Muscle layer of colon (tissue), 2 donors: ENCODE measurements around the gene ARHGAP30.
"Not testable (repeated sequence)": the region's sequence is repeated elsewhere in the genome, so short reads cannot be mapped to it uniquely, and the experiment has no call there.

ENCODE experiments used
- H3K27ac ChIP-seq: one replicate; pipeline ENCODE4 v1.7.0; 2013; ENCODE audit warnings: low read depth, mild to moderate bottlenecking, low read length, moderate library complexity
- H3K27me3 ChIP-seq, 2 donors: one replicate each; pipeline ENCODE4 v1.7.0; 2013; ENCODE audit warnings: low read length in 2 of 2, mild to moderate bottlenecking in 2 of 2; ENCODE audit not compliant: insufficient read depth in 2 of 2, control insufficient read depth in 1 of 2
- H3K36me3 ChIP-seq: one replicate; pipeline ENCODE4 v1.7.0; 2013; ENCODE audit warnings: mild to moderate bottlenecking, low read length; ENCODE audit not compliant: insufficient read depth
- H3K4me1 ChIP-seq: one replicate; pipeline ENCODE4 v1.7.0; 2013; ENCODE audit warnings: mild to moderate bottlenecking, low read length; ENCODE audit not compliant: insufficient read depth
- H3K4me3 ChIP-seq, 2 donors: one replicate each; pipeline ENCODE4 v1.7.0; 2013; ENCODE audit warnings: low read length in 2 of 2, low read depth in 1 of 2, mild to moderate bottlenecking in 1 of 2, moderate library complexity in 1 of 2
- H3K9ac ChIP-seq: one replicate; pipeline ENCODE4 v1.7.0; 2013; ENCODE audit warnings: low read length
- H3K9me3 ChIP-seq: one replicate; pipeline ENCODE4 v1.7.0; 2013; ENCODE audit warnings: mild to moderate bottlenecking, low read length
- donor health status: abdominal sarcoma.
- donor health status: Adenocarcinoma of cecum.

Gene ARHGAP30

DNA sequence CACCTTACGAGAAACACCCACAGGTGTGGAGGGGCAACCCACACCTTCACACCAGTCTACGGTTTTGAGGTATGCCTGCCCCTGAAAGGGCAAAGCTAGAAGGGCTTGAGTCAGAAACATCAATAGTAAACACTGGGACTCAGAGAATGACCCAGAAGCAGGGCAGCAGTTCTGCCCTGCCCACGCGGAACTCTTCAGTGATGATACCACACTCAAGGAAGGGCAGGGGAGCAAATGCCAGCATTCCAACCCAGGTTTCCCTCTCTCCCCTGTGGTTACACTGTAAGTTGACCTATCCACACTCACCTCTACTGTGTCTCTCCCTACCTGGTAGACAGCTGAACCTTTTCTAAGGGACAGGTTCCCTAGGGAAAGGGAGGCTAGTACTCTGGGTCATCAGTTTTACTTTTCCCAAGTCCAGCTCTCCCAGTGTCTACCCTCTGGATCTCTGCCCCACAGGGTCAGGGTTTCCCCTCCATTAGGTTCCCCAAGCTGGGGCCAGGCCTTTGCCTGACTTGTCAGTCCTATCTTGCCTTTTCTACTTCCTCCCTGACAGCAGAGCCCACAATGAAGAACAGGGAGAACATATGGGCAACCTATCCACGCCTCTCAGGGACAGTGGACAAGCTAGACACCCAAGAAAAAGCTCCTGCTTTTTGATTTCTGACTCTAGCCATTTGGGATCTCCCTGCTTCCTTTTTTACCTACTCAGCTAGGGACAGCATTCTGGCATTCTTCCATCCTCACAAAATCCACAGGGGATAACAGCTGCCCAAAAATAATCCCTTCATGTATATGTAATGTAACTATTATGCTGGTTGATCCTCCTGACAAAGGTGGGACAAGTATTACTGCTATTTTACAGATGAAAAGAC is 51.7 kb downstream of the ARHGAP30 start:
- Histone ChIP-seq H3K9me3 (no peaks in the 10 kb centered on the region), H3K4me1 (no peaks in the 10 kb centered on the region), H3K36me3 (no peaks in the 10 kb centered on the region), H3K9ac (no peak overlapping the region), H3K27me3 (peaks cover 0 to 23% of the 10 kb centered on the region in 2 donors), H3K27ac (no peak overlapping the region), H3K4me3 (no peak overlapping the region)

DNA sequence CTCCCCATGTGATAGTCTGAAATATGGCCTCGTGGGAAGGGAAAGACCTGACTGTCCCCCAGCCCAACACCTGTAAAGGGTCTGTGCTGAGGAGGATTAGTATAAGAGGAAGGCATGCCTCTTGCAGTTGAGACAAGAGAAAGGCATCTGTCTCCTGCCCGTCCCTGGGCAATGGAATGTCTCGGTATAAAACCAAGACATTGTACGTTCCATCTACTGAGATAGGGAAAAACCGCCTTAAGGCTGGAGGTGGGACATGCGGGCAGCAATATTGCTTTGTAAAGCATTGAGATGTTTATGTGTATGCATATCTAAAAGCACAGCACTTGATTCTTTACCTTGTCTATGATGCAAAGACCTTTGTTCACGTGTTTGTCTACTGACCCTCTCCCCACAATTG is 52.5 kb downstream of the ARHGAP30 start:
- H3K27me3 ChIP-seq = peaks cover 0 to 19% of the 10 kb centered on the region in 2 donors
- H3K27ac ChIP-seq, H3K4me3 ChIP-seq, H3K9me3 ChIP-seq, H3K36me3 ChIP-seq, H3K4me1 ChIP-seq, H3K9ac ChIP-seq: not testable (repeated sequence)

DNA sequence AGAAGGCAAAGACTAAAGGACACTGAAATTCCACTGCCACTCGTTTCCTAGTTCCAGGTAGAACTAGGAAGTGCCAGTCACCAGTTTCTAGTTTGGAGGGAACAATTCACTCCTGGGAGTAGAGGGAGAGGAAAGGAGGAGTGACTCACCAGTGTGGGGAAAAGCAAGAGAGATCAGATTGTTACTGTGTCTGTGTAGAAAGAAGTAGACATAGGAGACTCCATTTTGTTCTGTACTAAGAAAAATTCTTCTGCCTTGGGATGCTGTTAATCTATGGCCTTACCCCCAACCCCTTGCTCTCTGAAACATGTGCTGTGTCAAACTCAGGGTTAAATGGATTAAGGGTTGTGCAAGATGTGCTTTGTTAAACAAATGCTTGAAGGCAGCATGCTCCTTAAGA is 53.0 kb downstream of the ARHGAP30 start:
- peaks cover 0 to 16% of the 10 kb centered on the region in 2 donors for H3K27me3 ChIP-seq
- not testable (repeated sequence) for H3K4me3 ChIP-seq, H3K36me3 ChIP-seq, H3K27ac ChIP-seq, H3K4me1 ChIP-seq, H3K9me3 ChIP-seq, H3K9ac ChIP-seq

DNA sequence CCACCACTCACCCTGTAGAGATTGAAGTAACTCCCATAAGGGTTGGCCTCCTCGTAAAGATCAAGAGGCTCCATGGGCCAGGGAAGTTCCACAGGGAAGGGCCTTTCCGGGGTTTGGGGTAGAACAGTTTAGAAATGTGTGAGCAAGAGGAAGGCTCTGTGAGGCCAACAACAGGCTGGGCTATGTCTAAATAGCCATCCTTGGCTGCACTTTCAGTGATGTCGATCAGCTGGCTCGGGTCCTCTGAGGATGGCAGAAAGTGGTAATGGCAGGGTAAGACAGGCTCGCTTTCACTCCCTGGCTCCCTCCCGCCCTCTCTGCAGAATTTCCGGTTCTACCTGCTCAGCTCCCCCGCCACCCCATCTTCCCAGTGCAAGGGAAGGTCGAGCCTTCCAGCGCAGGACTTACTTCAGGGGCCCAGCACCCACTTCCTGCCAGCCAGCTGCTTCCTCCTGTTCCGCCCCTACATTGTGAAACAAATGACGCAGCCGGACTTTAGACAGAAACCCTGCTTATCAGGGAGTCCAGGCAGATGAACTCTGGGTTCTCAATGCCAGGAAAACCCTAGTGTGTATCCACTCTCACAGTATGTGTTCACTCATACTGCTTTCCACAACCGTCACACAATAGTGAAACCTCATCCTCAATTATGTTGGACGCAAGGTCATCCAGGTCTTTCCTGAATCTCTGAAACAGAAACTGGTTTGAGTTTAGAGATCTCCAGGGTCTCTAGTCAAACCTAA is 56.0 kb downstream of the ARHGAP30 start:
- Histone ChIP-seq H3K4me1 (no peaks in the 10 kb centered on the region), H3K27me3 (no peaks in the 10 kb centered on the region), H3K9ac (no peak overlapping the region), H3K27ac (peak overlapping the region; percentile 63), H3K36me3 (no peaks in the 10 kb centered on the region), H3K4me3 (peak overlapping the region in 1 of 2 donors; percentile 11), H3K9me3 (no peaks in the 10 kb centered on the region)

DNA sequence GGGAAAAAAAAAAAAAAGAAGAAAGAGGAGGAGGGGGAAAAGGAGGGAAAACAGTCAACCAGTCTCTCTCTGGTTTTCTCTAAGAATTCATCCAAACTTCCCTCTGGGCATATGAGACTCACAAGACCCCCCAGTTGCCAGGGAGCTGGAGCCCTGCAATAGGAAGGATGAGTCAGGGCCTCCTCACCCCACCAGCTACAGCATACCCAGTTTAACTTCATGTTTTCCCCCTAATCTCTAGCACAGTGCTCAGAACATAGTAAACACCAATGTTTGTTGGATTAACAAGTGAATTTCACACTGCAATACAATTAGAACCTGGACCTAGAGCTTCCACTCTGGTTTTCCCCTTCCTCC is 56.6 kb downstream of the ARHGAP30 start:
- H3K9ac ChIP-seq = no peak overlapping the region
- H3K4me1 ChIP-seq = no peaks in the 10 kb centered on the region
- no peaks in the 10 kb centered on the region for H3K9me3 ChIP-seq
- peak overlapping the region in 1 of 2 donors; percentile 11 for H3K4me3 ChIP-seq
- no peaks in the 10 kb centered on the region for H3K27me3 ChIP-seq
- H3K27ac ChIP-seq = peak overlapping the region; percentile 63
- H3K36me3 ChIP-seq = no peaks in the 10 kb centered on the region

DNA sequence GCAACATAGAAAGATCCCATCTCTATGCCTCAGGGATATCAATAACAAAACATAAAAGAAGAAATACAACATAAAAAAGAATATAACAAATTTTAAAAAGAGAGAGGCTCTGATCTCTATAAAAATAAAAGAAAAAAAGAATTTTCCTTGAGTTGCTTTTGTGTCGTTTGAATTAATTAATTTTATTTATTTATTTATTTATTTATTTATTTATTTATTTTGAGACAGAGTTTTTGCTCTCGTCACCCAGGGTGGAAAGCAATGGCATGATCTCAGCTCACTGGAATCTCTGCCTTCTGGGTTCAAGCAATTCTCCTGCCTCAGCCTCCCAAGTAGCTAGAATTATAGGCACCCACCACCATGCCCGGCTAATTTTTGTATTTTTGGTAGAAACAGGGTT is 57.3 kb downstream of the ARHGAP30 start:
- Histone ChIP-seq H3K27me3 (no peaks in the 10 kb centered on the region), H3K4me1 (no peaks in the 10 kb centered on the region), H3K9me3 (no peaks in the 10 kb centered on the region), H3K36me3 (no peaks in the 10 kb centered on the region), H3K9ac (no peak overlapping the region), H3K27ac (no peak overlapping the region), H3K4me3 (no peak overlapping the region)

DNA sequence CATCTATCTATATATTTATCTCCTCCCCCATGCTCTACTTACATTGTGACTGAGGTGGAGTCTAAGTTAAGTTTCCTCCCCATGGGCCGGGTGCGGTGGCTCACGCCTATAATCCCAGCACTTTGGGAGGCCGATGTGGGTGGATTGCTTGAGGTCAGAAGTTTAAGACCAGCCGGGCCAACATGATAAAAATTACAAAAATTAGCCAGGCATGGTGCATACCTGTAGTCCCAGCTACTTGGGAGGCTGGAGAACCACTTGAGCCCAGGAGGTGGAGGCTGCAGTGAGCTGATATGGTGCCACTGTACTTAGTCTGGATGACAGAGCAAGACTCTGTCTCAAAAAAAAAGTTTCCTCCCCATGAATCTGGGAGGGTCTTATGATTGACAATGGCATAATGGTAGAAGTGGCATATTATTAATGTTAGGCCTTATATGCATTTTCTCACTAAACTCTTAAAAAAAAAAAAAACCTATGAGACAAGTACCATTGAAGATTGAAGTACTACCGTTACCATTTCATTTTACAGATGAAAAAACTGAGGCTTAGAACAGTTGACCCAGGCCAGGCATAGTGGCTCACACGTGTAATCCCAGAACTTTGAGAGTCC is 60.0 kb downstream of the ARHGAP30 start:
- H3K27me3 ChIP-seq = no peaks in the 10 kb centered on the region
- no peaks in the 10 kb centered on the region for H3K4me1 ChIP-seq
- H3K4me3 ChIP-seq = no peak overlapping the region
- no peak overlapping the region for H3K27ac ChIP-seq
- H3K9ac ChIP-seq = no peak overlapping the region
- no peaks in the 10 kb centered on the region for H3K36me3 ChIP-seq
- H3K9me3 ChIP-seq = no peaks in the 10 kb centered on the region

DNA sequence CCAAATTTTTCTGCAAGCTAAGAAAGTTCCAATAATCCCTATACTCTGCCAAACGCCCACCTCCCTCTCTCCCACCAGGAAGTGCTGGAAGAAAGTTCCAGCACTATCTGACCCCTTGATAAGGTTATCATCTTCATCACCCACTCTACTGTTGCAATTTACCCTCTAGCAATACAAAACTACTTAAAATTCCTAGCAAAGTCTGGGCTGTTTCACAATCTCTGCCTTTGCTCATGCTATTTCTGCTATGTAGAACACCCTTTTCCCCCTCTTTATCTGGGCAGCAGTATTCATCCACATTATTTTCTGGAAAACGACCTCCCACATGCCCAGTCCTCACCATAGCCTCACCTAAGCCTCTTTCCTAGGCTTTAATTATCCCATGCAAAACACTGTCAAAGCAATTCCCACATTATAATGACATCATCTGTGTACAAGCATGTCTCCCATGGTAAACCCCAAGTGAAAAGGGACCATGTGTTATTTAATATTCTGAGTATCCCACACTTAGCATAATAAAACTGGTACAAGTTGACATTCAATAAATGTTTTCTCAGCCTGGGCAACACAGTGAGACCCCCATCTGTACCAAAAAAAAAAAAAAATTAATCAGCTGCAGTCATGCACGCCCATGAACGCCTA is 60.7 kb downstream of the ARHGAP30 start:
- Histone ChIP-seq H3K27me3 (no peaks in the 10 kb centered on the region), H3K36me3 (no peaks in the 10 kb centered on the region), H3K4me1 (no peaks in the 10 kb centered on the region), H3K9ac (no peak overlapping the region), H3K27ac (no peak overlapping the region), H3K4me3 (no peak overlapping the region), H3K9me3 (no peaks in the 10 kb centered on the region)

DNA sequence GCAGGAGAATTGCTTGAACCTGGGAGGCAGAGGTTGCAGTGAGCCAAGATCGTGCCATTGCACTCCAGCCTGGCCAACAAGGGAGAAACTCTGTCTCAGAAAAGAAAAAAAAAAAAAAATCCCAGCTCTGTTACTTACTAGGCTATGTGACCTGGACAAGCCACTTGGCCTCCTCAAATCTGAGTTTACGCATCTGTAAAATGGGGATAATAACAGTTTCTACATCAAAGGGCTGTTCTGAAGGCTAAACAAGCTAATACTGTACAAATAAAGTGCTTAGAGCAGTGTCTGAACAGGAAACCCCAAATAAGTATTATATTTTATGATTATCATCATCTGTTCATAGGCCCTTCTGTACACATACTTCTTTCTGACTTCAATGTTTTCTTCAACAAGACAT is 62.3 kb downstream of the ARHGAP30 start:
- Histone ChIP-seq H3K36me3 (no peaks in the 10 kb centered on the region), H3K27ac (no peak overlapping the region), H3K4me1 (no peaks in the 10 kb centered on the region), H3K9ac (no peak overlapping the region), H3K27me3 (no peaks in the 10 kb centered on the region), H3K9me3 (no peaks in the 10 kb centered on the region), H3K4me3 (no peak overlapping the region)

DNA sequence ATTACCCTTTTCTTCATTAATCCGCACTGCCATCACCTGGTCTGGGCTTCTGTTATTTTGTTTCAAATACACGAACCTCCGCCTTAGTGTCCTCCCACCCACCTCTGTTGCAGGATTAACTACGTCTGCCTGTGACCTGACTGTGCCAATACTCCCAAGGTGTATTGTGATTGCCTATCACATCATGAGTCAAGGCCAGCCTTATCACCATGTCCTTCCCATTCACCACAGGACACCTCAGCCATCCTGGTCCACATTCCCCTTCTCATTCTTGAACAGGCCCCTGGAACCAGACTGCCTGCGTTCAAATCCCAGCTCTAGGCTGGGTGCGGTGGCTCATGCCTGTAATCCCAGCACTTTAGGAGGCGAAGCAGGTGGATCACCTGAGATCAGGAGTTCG is 63.1 kb downstream of the ARHGAP30 start:
- Histone ChIP-seq H3K27ac (no peak overlapping the region), H3K4me1 (no peaks in the 10 kb centered on the region)

DNA sequence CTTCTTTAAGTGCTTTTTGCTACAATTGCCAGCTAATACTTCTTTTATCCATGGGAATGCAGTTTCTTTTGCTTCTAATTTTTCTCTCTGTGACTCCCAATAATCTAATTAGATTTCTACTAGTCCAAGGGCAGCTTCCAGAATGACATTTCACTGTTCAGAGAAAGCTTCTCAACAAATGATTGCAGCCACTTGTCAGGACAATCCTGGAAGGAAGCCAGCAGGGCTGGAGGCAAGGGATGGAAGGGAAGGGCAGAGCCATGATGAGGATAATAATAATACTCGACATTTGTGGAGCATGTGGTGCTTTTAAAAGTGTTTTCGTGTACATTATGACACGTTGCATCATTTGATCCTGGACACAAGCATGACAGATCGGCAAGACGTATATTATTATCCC is 68.2 kb downstream of the ARHGAP30 start:
- Histone ChIP-seq H3K4me1 (no peaks in the 10 kb centered on the region), H3K36me3 (peaks cover 15% of the 10 kb centered on the region), H3K9ac (no peak overlapping the region), H3K27me3 (no peaks in the 10 kb centered on the region), H3K27ac (no peak overlapping the region), H3K4me3 (no peak overlapping the region), H3K9me3 (no peaks in the 10 kb centered on the region)

More for the DNA sequence above, 63.1 kb downstream of the ARHGAP30 start:
- Histone ChIP-seq H3K9me3 (no peaks in the 10 kb centered on the region), H3K27me3 (no peaks in the 10 kb centered on the region), H3K4me3 (no peak overlapping the region), H3K9ac (no peak overlapping the region), H3K36me3 (no peaks in the 10 kb centered on the region)
